Measurements from ENCODE around the gene NTRK2. TPM values are rescaled to one million over a fixed set of nuclear protein-coding genes. Genes with fewer than 3 reads are reported as not detected.

Gene NTRK2
- total RNA-seq, 6 donors from 2014 or later = 0.30 to 16.8 (median 2.6) TPM

- no peak for DNase-seq
- no peak for ATAC-seq (ENCODE audit: low FRiP score in 2 of 2)
- TF ChIP-seq POLR2A (IDR thresholded peaks at IDR 0.05) (no peak), POLR2AphosphoS5 (IDR thresholded peaks at IDR 0.05) (no peak), EP300 (IDR thresholded peaks at IDR 0.05) (no peak)
- TF ChIP-seq, protein P1, sequence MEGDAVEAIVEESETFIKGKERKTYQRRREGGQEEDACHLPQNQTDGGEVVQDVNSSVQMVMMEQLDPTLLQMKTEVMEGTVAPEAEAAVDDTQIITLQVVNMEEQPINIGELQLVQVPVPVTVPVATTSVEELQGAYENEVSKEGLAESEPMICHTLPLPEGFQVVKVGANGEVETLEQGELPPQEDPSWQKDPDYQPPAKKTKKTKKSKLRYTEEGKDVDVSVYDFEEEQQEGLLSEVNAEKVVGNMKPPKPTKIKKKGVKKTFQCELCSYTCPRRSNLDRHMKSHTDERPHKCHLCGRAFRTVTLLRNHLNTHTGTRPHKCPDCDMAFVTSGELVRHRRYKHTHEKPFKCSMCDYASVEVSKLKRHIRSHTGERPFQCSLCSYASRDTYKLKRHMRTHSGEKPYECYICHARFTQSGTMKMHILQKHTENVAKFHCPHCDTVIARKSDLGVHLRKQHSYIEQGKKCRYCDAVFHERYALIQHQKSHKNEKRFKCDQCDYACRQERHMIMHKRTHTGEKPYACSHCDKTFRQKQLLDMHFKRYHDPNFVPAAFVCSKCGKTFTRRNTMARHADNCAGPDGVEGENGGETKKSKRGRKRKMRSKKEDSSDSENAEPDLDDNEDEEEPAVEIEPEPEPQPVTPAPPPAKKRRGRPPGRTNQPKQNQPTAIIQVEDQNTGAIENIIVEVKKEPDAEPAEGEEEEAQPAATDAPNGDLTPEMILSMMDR (IDR thresholded peaks at IDR 0.05) = no peak
- Histone ChIP-seq H3K36me3 (no peaks in the 10 kb centered on the region), H3K4me3 (no peak overlapping the region), H3K4me1 (peaks cover 0 to 3% (median 0%) of the 10 kb centered on the region in 4 donors), H3K27me3 (no peaks in the 10 kb centered on the region), H3K9me3 (no peaks in the 10 kb centered on the region), H3K27ac (no peak overlapping the region)
- WGBS, 2 donors = 64 to 67% methylated on average over 2 of the region's 2 CpGs
Observed at GRCh38 chr9:84759300-84759750, 89.8 kb downstream of the NTRK2 start.

- no peaks in the 10 kb centered on the region for H3K36me3 ChIP-seq
- H3K9me3 ChIP-seq = no peaks in the 10 kb centered on the region
- H3K4me1 ChIP-seq = peaks cover 0 to 3% (median 0%) of the 10 kb centered on the region in 4 donors
- no peak for DNase-seq
- 78 to 90% methylated on average over 2 of the region's 2 CpGs for WGBS, 2 donors
- TF ChIP-seq, protein P1 (IDR thresholded peaks at IDR 0.05) = no peak
- no peak for TF ChIP-seq EP300 (IDR thresholded peaks at IDR 0.05)
- TF ChIP-seq POLR2A (IDR thresholded peaks at IDR 0.05) = no peak
- no peak for TF ChIP-seq POLR2AphosphoS5 (IDR thresholded peaks at IDR 0.05)
- no peak overlapping the region for H3K4me3 ChIP-seq
- ATAC-seq (ENCODE audit: low FRiP score in 2 of 2) = no peak
- H3K27me3 ChIP-seq = no peaks in the 10 kb centered on the region
- no peak overlapping the region for H3K27ac ChIP-seq
Observed at GRCh38 chr9:84759804-84760203, 90.3 kb downstream of the NTRK2 start.

DNA sequence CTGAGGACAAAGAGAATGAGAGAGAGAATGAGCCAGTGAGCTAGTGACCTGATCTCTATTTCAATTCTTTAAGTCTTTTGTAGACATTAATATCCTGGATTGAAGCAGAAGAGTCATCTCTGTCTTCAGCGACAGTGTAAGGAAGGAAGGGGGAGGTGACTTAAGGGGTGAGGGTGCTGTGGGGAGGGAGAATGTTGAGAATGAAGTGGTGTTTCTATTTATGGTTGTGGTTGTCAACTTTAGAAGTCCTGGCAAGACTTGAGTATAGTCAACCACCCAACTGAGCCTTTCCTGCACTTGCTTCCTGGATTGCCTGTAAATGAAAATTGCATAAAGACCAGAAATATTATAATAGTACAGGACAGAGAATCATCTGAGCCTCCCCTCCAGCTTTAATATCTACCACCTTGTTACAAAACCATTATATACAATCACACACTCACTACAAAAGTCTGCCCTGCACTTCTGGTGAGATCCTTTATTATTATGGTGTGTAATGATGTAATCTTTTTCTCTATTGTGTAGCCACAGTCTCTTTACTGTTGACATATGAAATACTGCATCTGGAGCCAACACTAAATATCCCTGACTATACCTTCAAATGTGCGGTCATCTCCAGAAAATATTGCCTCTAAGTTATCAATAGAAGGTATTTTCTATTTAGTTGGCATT is 91.7 kb downstream of the NTRK2 start:
- 76 to 78% methylated on average over 2 of the region's 2 CpGs for WGBS, 2 donors
- H3K4me3 ChIP-seq = no peak overlapping the region
- TF ChIP-seq EP300 (IDR thresholded peaks at IDR 0.05) (no peak), POLR2A (IDR thresholded peaks at IDR 0.05) (no peak), POLR2AphosphoS5 (IDR thresholded peaks at IDR 0.05) (no peak)
- TF ChIP-seq, protein P1 (IDR thresholded peaks at IDR 0.05) = no peak
- no peak for DNase-seq
- no peak overlapping the region for H3K27ac ChIP-seq
- H3K9me3 ChIP-seq = no peaks in the 10 kb centered on the region
- no peak for ATAC-seq (ENCODE audit: low FRiP score in 2 of 2)
- H3K4me1 ChIP-seq = peaks cover 0 to 3% (median 0%) of the 10 kb centered on the region in 4 donors
- H3K27me3 ChIP-seq = no peaks in the 10 kb centered on the region
- H3K36me3 ChIP-seq = no peaks in the 10 kb centered on the region

DNA sequence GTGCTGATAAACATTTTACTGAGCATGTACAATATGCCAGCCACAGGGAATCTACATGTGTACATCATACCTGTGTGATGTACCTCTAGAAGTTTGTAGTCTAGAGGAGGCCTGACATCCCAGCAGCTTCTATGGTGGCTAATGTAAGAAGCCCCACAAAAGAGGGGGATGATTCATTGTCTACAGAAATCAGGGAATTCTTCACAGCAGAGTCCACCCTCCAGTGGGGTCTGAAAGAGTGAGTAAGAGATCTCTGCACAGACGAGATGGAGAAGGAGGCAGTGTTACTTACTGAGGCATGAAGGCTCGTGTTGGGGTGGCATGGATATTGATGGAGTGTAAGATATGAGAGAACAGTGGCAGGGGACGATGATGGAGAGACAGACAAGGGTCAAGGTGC is 103.0 kb downstream of the NTRK2 start:
- peaks cover 0 to 3% (median 0%) of the 10 kb centered on the region in 4 donors for H3K4me1 ChIP-seq
- no peaks in the 10 kb centered on the region for H3K36me3 ChIP-seq
- no peaks in the 10 kb centered on the region for H3K9me3 ChIP-seq
- no peak overlapping the region for H3K27ac ChIP-seq
- no peak for TF ChIP-seq POLR2AphosphoS5 (IDR thresholded peaks at IDR 0.05)
- no peak for TF ChIP-seq EP300 (IDR thresholded peaks at IDR 0.05)
- TF ChIP-seq POLR2A (IDR thresholded peaks at IDR 0.05) = no peak
- TF ChIP-seq, protein P1 (IDR thresholded peaks at IDR 0.05) = no peak
- ATAC-seq (ENCODE audit: low FRiP score in 2 of 2) = no peak
- H3K4me3 ChIP-seq = no peak overlapping the region
- no peak for DNase-seq
- no peaks in the 10 kb centered on the region for H3K27me3 ChIP-seq
- 77 to 85% methylated on average over 3 of the region's 3 CpGs for whole genome bisulfite sequencing, 2 donors

- no peak overlapping the region for H3K27ac ChIP-seq
- ATAC-seq (ENCODE audit: low FRiP score in 2 of 2) (no peak), DNase-seq (no peak)
- no peaks in the 10 kb centered on the region for H3K9me3 ChIP-seq
- H3K27me3 ChIP-seq = no peaks in the 10 kb centered on the region
- no peak overlapping the region for H3K4me3 ChIP-seq
- H3K36me3 ChIP-seq = no peaks in the 10 kb centered on the region
- peaks cover 0 to 3% (median 0%) of the 10 kb centered on the region in 4 donors for H3K4me1 ChIP-seq
- TF ChIP-seq POLR2AphosphoS5 (IDR thresholded peaks at IDR 0.05) (no peak), EP300 (IDR thresholded peaks at IDR 0.05) (no peak)
- TF ChIP-seq, protein P1 (IDR thresholded peaks at IDR 0.05) = no peak
Observed at GRCh38 chr9:84773022-84773421, 103.5 kb downstream of the NTRK2 start.

Data from upper lobe of left lung (tissue), 6 donors.